IMR-90 (cell line): ENCODE data around the gene DOCK6. TPM values are rescaled to one million over a fixed set of nuclear protein-coding genes. Genes with fewer than 3 reads are reported as not detected.

Experiments used
- ATAC-seq: fragments of 200-7000 bp; cut with Tn5 transposase; 2 replicates; pipeline ENCODE4 v1.9.1; 2020; ENCODE audit warnings: low read depth, mild to moderate bottlenecking, moderate library complexity
- BruUV-seq: library from RNA; stranded (reverse); fragments of 400-500 nt; replicated peaks from 2 replicates; lab custom pipeline; 2021; lab: Mats Ljungman, UMichigan
- CTCF ChIA-PET: fragments of 300-600 bp; formaldehyde crosslinking; extraction: SDS; loops from one replicate; lab custom pipeline; 2021; ENCODE audit warnings: antibody characterized with exemption; lab: Yijun Ruan, JAX
- POLR2A ChIA-PET: fragments of 300-600 bp; sonication (Branson Sonifier 250); formaldehyde crosslinking; loops from one replicate; lab custom pipeline; 2022; ENCODE audit warnings: antibody characterized with exemption; ENCODE audit not compliant: unreplicated experiment; lab: Charles Lee
- DNase-seq: peaks from one replicate; pipeline ENCODE4 v3.0.0; 2013
- H2AFZ ChIP-seq: replicated peaks from 2 replicates; pipeline ENCODE3; 2013; ENCODE audit warnings: low read length, mild to moderate bottlenecking; ENCODE audit not compliant: poor library complexity
- H2AK5ac ChIP-seq: 2 replicates; pipeline ENCODE4 v1.6.1; 2013; ENCODE audit warnings: low read depth, low read length, inconsistent platforms
- H2AK9ac ChIP-seq: replicated peaks from 2 replicates; pipeline ENCODE3; 2013; ENCODE audit warnings: mild to moderate bottlenecking, low read depth, low read length, moderate library complexity; ENCODE audit not compliant: poor library complexity
- H2BK120ac ChIP-seq: 2 replicates; pipeline ENCODE4 v1.6.1; 2013; ENCODE audit warnings: low read depth, low read length, inconsistent platforms
- H2BK15ac ChIP-seq: 3 replicates; pipeline ENCODE4 v1.6.1; 2013; ENCODE audit warnings: low read depth, low read length, inconsistent platforms
- H2BK20ac ChIP-seq: 2 replicates; pipeline ENCODE4 v1.6.1; 2013; ENCODE audit warnings: low read depth, mild to moderate bottlenecking, inconsistent platforms, low read length, moderate library complexity
- H2BK5ac ChIP-seq: 2 replicates; pipeline ENCODE4 v1.6.1; 2013; ENCODE audit warnings: mild to moderate bottlenecking, low read depth, low read length, inconsistent platforms; ENCODE audit not compliant: poor library complexity, severe bottlenecking
- H3K14ac ChIP-seq: replicated peaks from 2 replicates; pipeline ENCODE4 v1.6.1; 2013; ENCODE audit warnings: low read depth, low read length, inconsistent platforms
- H3K18ac ChIP-seq: 2 replicates; pipeline ENCODE4 v1.6.1; 2013; ENCODE audit warnings: low read depth, low read length, control low read depth
- H3K23ac ChIP-seq: 2 replicates; pipeline ENCODE4 v1.6.1; 2013; ENCODE audit warnings: low read depth, low read length, inconsistent platforms
- H3K27ac ChIP-seq: 2 replicates; pipeline ENCODE4 v1.5.1; 2013; ENCODE audit warnings: mild to moderate bottlenecking, control low read depth, low read length; ENCODE audit not compliant: insufficient read depth
- H3K27me3 ChIP-seq: 2 replicates; pipeline ENCODE4 v1.6.1; 2013; ENCODE audit warnings: low read length; ENCODE audit not compliant: control insufficient read depth, insufficient read depth
- H3K36me3 ChIP-seq: 2 replicates; pipeline ENCODE4 v1.6.1; 2013; ENCODE audit warnings: low read length, mixed read lengths; ENCODE audit not compliant: control insufficient read depth, insufficient read depth
- H3K4ac ChIP-seq: 2 replicates; pipeline ENCODE4 v1.6.1; 2013; ENCODE audit warnings: low read depth, low read length, inconsistent platforms
- H3K4me1 ChIP-seq: 2 replicates; pipeline ENCODE4 v1.6.1; 2013; ENCODE audit warnings: low read length, mixed read lengths; ENCODE audit not compliant: control insufficient read depth, insufficient read depth
- H3K4me2 ChIP-seq: 2 replicates; pipeline ENCODE4 v1.6.1; 2013; ENCODE audit warnings: low read depth, mild to moderate bottlenecking, control low read depth, low read length, moderate library complexity
- H3K4me3 ChIP-seq: 2 replicates; pipeline ENCODE4 v1.5.1; 2013; ENCODE audit warnings: low read depth, mild to moderate bottlenecking, control low read depth, low read length, moderate library complexity; ENCODE audit not compliant: insufficient read depth
- H3K56ac ChIP-seq: 2 replicates; pipeline ENCODE4 v1.6.1; 2013; ENCODE audit warnings: low read length, inconsistent platforms; ENCODE audit not compliant: insufficient read depth; ENCODE audit errors: extremely low read depth
- H3K79me1 ChIP-seq, 2 experiments: 2 replicates each; pipeline ENCODE4 v1.6.1; 2013; ENCODE audit warnings: low read length in 2 of 2, inconsistent platforms in 1 of 2, low read depth in 1 of 2
- H3K9ac ChIP-seq: 2 replicates; pipeline ENCODE4 v1.6.1; 2013; ENCODE audit warnings: low read depth, low read length, control low read depth
- H3K9me1 ChIP-seq: 2 replicates; pipeline ENCODE4 v1.6.1; 2013; ENCODE audit warnings: low read length, inconsistent platforms; ENCODE audit not compliant: insufficient read depth
- H3K9me3 ChIP-seq: 2 replicates; pipeline ENCODE4 v1.6.1; 2013; ENCODE audit warnings: low read length; ENCODE audit not compliant: control insufficient read depth, insufficient read depth
- H4K20me1 ChIP-seq: 2 replicates; pipeline ENCODE4 v1.6.1; 2013; ENCODE audit warnings: low read length, inconsistent platforms; ENCODE audit not compliant: insufficient read depth
- H4K5ac ChIP-seq: 2 replicates; pipeline ENCODE4 v1.6.1; 2013; ENCODE audit warnings: mild to moderate bottlenecking, low read depth, low read length, control low read depth
- H4K8ac ChIP-seq, 2 experiments: 2 replicates each; pipeline ENCODE4 v1.6.1; 2013; ENCODE audit warnings: low read depth in 2 of 2, low read length in 2 of 2, control low read depth in 1 of 2, inconsistent platforms in 1 of 2
- H4K91ac ChIP-seq: 2 replicates; pipeline ENCODE4 v1.6.1; 2013; ENCODE audit warnings: low read depth, low read length, inconsistent platforms; ENCODE audit not compliant: insufficient read depth
- CEBPB ChIP-seq: IDR thresholded peaks from 2 replicates; pipeline ENCODE4 v1.6.1; 2012; ENCODE audit warnings: low read depth, low read length, improper control_type of control experiment
- WGBS, 2 experiments: methylation state at CpG; one replicate each; pipeline versions ENCODE4 v1.1.5 to v1.1.7; 2013; ENCODE audit warnings: missing lambda C conversion rate in 2 of 2; ENCODE audit not compliant: insufficient read length in 1 of 2; ENCODE audit errors: extremely low coverage in 2 of 2; 5-methylcytosine and 5-hydroxymethylcytosine counted together
- dilution Hi-C: fragments of 300-500 bp; cut with HindIII; formaldehyde crosslinking; loops from one replicate; pipeline ENCODE4 v1.14.3; 2018; ENCODE audit warnings: low sequenced_read_pairs; ENCODE audit not compliant: unreplicated experiment
- in situ Hi-C: fragments of 300-500 bp; cut with MboI; formaldehyde crosslinking; loops from 3 replicates; pipeline ENCODE4 v1.14.3; 2019; ENCODE audit warnings: low sequenced_read_pairs, inconsistent platforms, mixed read lengths
- intact Hi-C: fragments of 100-400 bp; cut with micrococcal nuclease; formaldehyde crosslinking; loops from 2 replicates; pipeline ENCODE4 v1.10.0; 2022
- polyA plus RNA-seq, 3 experiments: library from polyadenylated mRNA; depleted of rRNA; stranded (reverse); fragments of >200 nt; gene quantifications; 2 replicates each; pipeline ENCODE4 v1.2.3, GENCODE V29; 2012; ENCODE audit warnings: low replicate concordance in 1 of 3
- total RNA-seq: library from RNA; depleted of rRNA; stranded (reverse); fragments of >200 nt; gene quantifications from 2 replicates; pipeline ENCODE4 v1.2.3, GENCODE V29; 2012

DOCK6 gene
- total and polyA plus RNA-seq, 2 of the 4 experiments (the other 2 are of a cell fraction), result 5.0 to 18.4 TPM

DNA sequence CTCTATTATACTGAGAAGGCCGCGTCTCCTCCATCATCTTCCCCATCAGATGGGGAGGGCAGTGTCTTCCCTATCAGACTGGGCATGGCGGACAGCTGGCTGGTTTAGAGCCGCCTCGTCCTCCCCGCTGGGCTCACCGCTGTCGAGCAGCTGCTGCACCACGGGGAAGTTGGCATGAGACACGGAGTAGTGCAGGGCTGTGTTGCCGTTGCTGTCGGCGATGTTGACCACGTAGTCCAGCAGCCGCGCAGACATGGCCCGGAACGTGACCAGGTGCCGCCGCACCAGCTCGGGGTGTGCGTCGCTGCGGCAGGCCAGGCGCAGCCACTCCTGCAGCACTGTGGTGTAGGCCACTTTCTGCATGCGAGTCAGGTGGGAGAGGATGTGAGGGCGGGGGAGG is 88.0 kb downstream of the DOCK6 start:
- Histone ChIP-seq H4K8ac (no peak overlapping the region), H2BK5ac (no peak overlapping the region), H2AFZ (peak overlapping the region; percentile 33), H3K27ac (no peak overlapping the region), H2BK15ac (no peak overlapping the region), H3K36me3 (peaks cover 84% of the 10 kb centered on the region), H3K79me1 (peaks cover 28 to 70% of the 10 kb centered on the region in 2 experiments), H2BK120ac (no peak overlapping the region), H3K27me3 (no peaks in the 10 kb centered on the region), H3K9me1 (peaks cover 3% of the 10 kb centered on the region; the same call in 1 of the 2 replicates), H3K14ac (no peak overlapping the region), H4K5ac (no peak overlapping the region), H3K4ac (no peak overlapping the region), H3K56ac (no peak overlapping the region), H3K4me3 (no peak overlapping the region), H3K18ac (no peak overlapping the region), H3K9me3 (no peaks in the 10 kb centered on the region), H3K9ac (no peak overlapping the region), H4K91ac (no peak overlapping the region), H3K23ac (no peak overlapping the region), H2AK9ac (peak overlapping the region; percentile 81), H3K4me1 (no peaks in the 10 kb centered on the region), H2AK5ac (no peak overlapping the region), H3K4me2 (no peak overlapping the region), H2BK20ac (no peak overlapping the region), H4K20me1 (no peaks in the 10 kb centered on the region; the same call in none of the 2 replicates)
- 89% methylated on average over 11 of the region's 27 CpGs; no CpG with 5 or more reads in 1 of the 2 experiments for WGBS, 2 experiments
- POLR2A ChIA-PET, result no interaction called here
- intact Hi-C loops (no loop called here), dilution Hi-C loops (no loop called here), in situ Hi-C loops (no loop called here)
- no peak for TF ChIP-seq CEBPB
- no TSS peak for BruUV-seq
- DNase-seq, result no peak
- CTCF ChIA-PET, result no interaction called here
- ATAC-seq, result no peak
